ENCODE results near the gene IL17C.

IL17C gene

DNA sequence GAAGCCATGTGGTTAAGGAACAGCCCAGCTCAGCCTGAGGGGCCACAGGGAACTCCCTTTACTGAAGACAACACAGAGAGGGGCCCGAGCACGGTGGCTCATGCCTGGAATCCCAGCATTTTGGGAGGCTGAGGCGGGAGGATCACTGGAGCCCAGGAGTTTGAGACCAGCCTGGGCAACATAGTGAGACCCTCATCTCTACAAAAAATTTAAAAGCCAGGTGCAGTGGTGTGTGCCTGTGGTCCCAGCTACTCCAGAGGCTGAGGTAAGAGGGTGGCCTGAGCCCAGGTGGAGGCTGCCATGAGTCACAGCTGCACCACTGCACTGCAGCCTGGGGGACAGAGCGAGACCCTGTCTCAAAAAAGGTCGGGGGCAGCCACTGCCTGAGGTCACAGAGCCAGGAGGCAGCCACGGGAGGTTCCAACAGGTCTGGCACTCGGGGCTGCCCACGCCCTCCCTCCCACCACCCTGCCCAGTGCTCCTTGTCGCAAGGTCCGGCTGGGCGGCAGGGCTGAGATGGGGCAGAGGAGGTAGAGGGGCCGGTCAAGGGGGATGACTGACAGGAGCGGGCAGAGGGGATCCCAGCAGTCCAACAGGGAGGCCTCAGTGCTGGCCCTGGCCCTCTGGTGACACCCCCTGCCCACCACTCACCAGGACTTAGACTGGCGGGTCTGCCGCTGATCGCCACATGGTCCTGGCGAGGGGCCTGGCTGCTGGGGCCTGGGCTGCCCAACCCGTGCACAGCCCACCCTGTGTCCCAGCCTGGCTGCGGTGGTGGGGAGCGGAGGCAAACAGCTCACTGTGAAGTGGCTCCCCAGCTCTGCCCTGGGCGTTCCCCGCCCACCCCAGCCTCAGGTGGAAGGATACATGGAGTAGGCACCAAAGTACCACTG lies 9.1 kb downstream of the IL17C start:
- DNase-seq, result no peak

GRCh38 chr16:88649195-88649923 lies 11.0 kb downstream of the IL17C start:
- DNase-seq, result no peak

DNA sequence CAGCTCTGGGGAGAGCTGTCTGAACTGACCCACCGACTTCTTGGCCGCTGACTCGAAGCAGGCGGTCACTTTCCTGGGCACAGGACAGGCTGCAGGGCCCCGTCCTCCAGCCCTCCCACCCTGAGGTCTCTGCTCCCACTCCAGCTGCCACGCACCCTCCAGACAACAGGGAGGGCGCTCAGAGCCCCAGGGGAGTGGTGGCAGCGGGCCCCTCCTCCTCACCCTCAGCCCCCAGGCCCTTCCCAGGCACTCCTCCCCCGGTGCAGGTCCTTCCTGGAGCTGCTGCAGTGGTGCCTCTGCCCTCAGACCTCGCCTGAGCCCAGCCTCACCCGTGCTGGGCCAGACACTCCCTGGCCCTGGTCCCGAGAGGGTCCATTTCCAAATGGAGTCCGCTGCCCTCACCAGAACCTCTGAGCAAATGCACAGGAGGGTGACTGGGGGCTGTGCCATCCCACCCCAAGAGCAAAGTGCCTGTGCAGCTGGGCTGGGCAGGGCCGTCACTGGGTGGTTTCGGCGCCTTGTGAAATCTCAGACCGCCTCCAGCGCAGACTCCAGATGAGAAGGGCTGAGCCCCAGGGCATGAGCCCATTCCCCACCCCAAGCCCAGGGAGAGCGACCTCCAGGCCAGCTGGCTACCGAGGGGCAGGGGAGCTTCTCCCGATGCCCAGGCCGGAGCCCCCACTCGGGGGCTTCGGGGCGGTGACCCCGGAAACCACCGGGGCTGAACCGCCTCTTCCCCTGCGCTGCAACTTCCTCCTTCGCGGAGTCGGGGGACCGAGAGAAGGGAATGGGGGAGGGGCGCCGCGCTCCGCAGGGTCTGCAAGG lies 11.8 kb downstream of the IL17C start:
- no peak for DNase-seq

- peak; percentile 19 for DNase-seq
These were observed 12.4 kb downstream of the IL17C start, which contains the start of gene CYBA for GRCh38 chr16:88650749-88651275. CYBA (minus strand) TSS chr16:88651053; CDS start chr16:88651013, 40 bp downstream.

GRCh38 chr16:88651276-88651988 lies 13.1 kb downstream of the IL17C start:
- DNase-seq, result no peak

DNA sequence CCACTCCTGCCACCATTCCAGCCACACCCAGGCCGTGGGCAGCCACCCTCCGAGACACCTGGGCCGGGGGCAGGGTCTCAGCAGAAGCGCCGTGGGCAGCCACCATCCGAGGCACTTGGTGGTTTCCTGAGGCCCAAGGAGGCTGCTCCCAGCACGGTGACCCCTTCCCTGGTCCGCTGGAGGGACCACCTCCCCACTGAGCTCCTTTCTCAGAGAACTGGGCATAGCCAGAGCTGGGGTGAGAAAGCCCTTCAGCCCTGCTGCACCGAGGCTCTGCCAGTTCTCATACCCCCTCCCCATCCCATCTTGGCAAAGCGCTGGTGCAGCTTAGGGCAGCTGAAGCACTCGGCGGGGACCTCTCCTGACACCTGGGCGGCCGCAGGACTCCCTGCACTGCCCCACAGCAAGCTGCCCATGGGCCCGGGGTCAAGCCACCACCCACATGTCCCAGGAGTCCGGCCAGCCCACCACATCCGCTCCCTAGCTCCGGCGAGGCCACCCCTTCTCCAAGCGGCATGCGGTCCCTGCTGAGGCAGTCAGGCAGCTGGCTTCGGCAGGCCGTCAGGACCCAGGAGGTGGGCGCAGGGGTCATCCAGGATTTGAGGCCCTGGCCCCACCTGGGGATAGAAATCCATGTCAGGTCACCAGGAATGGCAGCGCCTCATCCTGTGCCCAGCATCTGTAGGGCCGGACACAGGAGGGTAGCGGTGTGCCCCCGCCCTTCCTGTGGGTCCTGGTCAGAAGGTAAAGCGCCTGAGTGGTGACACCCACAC lies 13.8 kb downstream of the IL17C start:
- no peak for DNase-seq

DNA sequence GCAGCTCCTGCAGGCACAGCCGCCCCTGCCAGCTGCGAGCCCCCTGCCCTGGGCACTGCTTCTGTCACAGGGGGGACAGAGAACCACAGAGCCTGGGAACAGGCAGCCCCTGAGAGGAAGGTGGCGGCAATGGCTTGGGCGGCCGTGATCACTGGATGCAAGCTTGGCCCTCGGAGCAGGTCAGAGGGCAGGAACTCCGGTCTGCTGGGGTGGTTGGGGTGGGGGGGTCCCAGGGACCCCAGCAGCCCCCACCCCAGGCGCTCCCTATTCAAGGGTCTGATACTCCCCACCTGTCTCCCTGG lies 14.3 kb downstream of the IL17C start:
- DNase-seq, result no peak

DNA sequence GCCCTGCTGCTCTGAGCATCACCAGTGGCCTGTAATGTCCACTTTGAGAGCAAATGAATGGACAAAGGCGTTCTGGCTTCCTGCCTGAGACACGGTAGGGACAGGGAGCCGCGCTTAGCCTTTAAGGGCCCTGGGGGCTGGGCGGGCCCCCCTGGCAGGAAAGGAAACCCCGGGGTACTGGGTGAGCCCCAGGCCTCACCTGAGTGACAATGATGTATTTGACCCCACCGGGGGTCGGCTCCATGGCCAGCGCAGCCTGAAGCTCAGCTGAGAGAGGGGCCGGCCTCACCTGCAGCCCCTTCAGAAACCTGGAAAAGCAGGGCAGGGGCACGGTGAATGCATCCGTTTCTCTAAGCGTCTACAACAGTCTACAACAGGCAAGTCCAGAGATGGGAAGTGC lies 14.7 kb downstream of the IL17C start:
- DNase-seq, result no peak

GRCh38 chr16:88653596-88654362 lies 15.4 kb downstream of the IL17C start:
- no peak for DNase-seq

- no peak for DNase-seq
These were observed 16.1 kb downstream of the IL17C start for GRCh38 chr16:88654363-88655052.

DNA sequence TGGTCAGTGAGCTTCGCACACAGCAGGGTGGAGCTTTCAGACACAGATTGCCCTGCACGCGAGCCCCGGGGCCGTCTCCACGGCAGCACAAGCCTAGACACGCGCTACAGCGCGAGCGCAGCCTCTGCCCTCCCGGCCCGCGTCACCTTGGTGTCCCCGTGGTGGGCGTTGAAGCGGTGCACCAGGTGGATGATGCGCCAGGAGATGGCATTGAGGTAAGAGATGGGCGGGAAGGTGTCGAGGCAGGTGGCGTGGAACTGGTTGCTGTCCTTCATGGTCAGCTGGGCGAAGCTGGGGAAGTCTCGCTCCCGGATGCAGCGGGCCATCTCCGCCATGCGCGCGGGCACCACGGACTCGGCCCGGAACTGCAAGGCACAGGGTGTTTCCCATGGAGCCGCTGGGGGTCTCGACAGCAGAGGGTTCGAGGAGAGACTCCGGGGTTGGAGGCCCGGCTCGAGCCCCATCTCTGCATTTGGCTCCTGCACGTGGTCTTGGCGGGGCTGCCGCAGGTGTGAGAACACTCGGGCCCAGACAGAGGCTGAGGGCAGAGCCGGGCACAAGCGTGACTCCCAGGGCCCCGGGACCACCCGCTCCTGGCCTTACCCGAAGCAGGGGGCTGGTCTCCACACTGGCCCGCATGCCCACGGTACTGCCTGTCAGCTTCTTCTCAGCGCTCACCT lies 16.8 kb downstream of the IL17C start:
- no peak for DNase-seq

- DNase-seq, result no peak
These were observed 17.4 kb downstream of the IL17C start for GRCh38 chr16:88655733-88656281.

DNA sequence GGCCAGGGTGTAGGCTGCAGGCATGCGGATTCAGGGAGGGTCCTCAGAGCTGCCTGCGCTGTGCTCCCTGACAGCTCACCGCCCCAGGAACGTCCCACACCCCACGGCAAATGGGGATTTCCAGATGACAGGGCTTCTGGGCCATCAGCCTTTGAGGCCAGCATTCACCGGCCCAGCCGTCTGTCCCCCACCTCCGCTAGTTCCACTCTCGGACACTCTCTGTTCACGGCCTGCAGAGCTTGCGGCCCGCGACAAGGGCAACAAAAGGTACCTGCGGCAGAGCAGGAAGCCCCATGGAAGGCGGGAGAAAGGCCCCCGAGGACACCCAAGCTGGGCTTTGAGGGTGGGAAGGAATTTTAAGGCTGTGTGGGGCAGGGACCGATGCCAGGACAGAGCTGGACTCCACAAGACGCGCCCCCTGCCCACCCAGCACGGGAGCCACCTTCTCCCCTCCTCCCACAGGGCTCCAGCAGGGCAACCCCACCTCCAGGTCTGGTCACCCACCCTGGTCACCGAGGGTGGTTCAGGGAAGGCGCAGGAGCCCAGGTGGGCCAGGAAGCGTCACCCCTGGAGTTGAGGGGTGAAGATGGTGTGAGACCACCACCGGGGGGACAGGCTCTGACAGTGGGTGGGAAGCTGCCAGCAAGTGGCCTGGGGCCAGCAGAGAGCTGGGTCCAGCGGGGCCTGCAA lies 18.1 kb downstream of the IL17C start:
- no peak for DNase-seq

DNA sequence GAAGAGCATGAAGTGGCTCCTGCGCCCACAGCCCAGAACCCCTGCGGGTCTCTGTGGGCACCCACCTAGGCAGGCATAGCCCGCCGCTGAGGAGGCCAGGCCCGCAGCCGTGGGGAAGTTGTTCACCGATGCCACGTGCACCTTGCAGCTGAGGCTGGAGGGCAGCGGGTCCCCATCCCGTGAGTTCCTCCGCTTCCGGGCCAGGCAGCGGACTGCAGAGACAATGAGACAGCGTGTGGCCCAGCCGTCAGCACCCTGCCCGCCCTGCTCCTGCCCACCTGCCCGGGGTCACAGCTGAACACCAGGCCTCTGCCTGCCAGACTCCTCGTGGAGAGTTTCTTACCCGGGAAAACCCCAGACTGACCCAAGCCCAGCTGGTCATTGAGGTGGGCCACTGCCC lies 19.0 kb downstream of the IL17C start:
- no peak for DNase-seq

DNA sequence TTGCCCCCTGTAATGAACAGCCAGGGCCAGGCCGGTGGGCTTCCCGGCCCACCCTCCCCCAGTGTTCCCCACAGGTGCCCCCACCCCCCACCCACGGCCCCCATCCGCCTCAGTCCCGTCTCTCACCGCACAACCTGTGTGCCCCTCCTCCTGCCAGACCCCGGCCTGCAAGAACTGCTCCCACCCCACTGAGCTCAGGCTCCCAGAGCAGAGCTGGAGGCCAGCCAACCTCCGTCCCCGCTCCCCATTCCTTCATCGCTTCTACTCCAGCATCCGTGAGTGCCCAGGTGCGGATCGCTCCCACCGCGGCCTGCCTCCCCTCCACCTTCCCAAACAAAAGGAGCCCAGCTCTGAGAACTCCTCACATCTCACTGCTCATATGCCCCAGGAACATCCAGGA lies 20.3 kb downstream of the IL17C start:
- DNase-seq, result no peak

- DNase-seq, result no peak
These were observed 20.8 kb downstream of the IL17C start for GRCh38 chr16:88659160-88659559.

- DNase-seq, result no peak
These were observed 23.1 kb downstream of the IL17C start for GRCh38 chr16:88661468-88661867.

- DNase-seq, result no peak
These were observed 24.0 kb downstream of the IL17C start for GRCh38 chr16:88662222-88662842.

Measured in T1000 (cell line).